ENCODE results near the gene TRPC4AP.

- no peak for TF ChIP-seq SUZ12 (IDR thresholded peaks at IDR 0.05; ENCODE audit: extremely low read depth, insufficient read depth, insufficient read length)
- no peak for TF ChIP-seq YY1 (IDR thresholded peaks at IDR 0.05; ENCODE audit: insufficient read depth, insufficient read length)
These were observed 96.9 kb downstream of the TRPC4AP start for GRCh38 chr20:34995696-34996095.

Data from NT2/D1 (cell line).